GM12878 (cell line): ENCODE data around the gene PTTG2. TPM values are rescaled to one million over a fixed set of nuclear protein-coding genes. Genes with fewer than 3 reads are reported as not detected.

Experiments
- ATAC-seq: fragments of 200-7000 bp; cut with Tn5 transposase; 3 replicates; pipeline ENCODE4 v1.9.1; 2020; ENCODE audit warnings: mild to moderate bottlenecking, moderate library complexity
- BruUV-seq: library from RNA; stranded (reverse); fragments of 400-500 nt; replicated peaks from 2 replicates; lab custom pipeline; 2021; lab: Mats Ljungman, UMichigan
- CTCF ChIA-PET: fragments of 300-600 bp; sonication (Branson Sonifier 250); formaldehyde crosslinking; extraction: SDS; loops from one replicate; lab custom pipeline; 2021; ENCODE audit warnings: inconsistent platforms; lab: Yijun Ruan, JAX
- POLR2A ChIA-PET: fragments of 350-600 bp; formaldehyde crosslinking; extraction: SDS; loops from one replicate; lab custom pipeline; 2021; ENCODE audit warnings: inconsistent platforms; lab: Charles Lee
- RAD21 ChIA-PET: fragments of 300-600 bp; sonication (Branson Sonifier 250); formaldehyde crosslinking; loops from one replicate; lab custom pipeline; 2023; ENCODE audit warnings: antibody characterized with exemption; ENCODE audit not compliant: unreplicated experiment; lab: Charles Lee
- SMC1A ChIA-PET: fragments of 300-600 bp; sonication (Branson Sonifier 250); formaldehyde crosslinking; loops from one replicate; lab custom pipeline; 2023; ENCODE audit not compliant: unreplicated experiment, uncharacterized antibody; lab: Charles Lee
- DNase-seq: peaks from one replicate; pipeline ENCODE4 v3.0.0-alpha.2; 2011; ENCODE audit warnings: low read depth, low spot score
- FAIRE-seq: peaks from 3 replicates; lab custom pipeline; 2011; peaks lifted over from hg19 to GRCh38; lab: Jason Lieb, UNC
- H2AFZ ChIP-seq: 2 replicates; pipeline ENCODE4 v1.6.0; 2011; ENCODE audit warnings: low read depth, low read length, control low read depth; ENCODE audit not compliant: control insufficient read depth
- H3K27ac ChIP-seq: 2 replicates; pipeline ENCODE4 v1.5.1; 2011; ENCODE audit warnings: control low read depth; ENCODE audit not compliant: control insufficient read depth, insufficient read depth
- H3K27me3 ChIP-seq, 2 experiments: replicated peaks in 1 of 2; 2 replicates each; pipeline versions ENCODE4 v1.6.0 to v1.6.1; 2011; ENCODE audit warnings: low read length in 1 of 2; ENCODE audit not compliant: control insufficient read depth in 2 of 2, insufficient read depth in 2 of 2
- H3K36me3 ChIP-seq, 2 experiments: 2 replicates each; pipeline ENCODE4 v1.5.1; 2011; ENCODE audit warnings: low read length in 1 of 2; ENCODE audit not compliant: control insufficient read depth in 2 of 2, insufficient read depth in 2 of 2
- H3K4me1 ChIP-seq: 2 replicates; pipeline ENCODE4 v1.6.1; 2011; ENCODE audit warnings: mild to moderate bottlenecking, low read length, moderate library complexity, mixed read lengths; ENCODE audit not compliant: control insufficient read depth, insufficient read depth
- H3K4me2 ChIP-seq: 2 replicates; pipeline ENCODE4 v1.6.0; 2011; ENCODE audit warnings: control low read depth; ENCODE audit not compliant: control insufficient read depth, insufficient read depth
- H3K4me3 ChIP-seq: fragments of 200-600 bp; sonication (generic); 2 replicates; pipeline ENCODE4 v1.5.1; 2016
- H3K79me2 ChIP-seq: 2 replicates; pipeline ENCODE4 v1.6.0; 2011; ENCODE audit warnings: low read length; ENCODE audit not compliant: control insufficient read depth, insufficient read depth
- H3K9ac ChIP-seq: 2 replicates; pipeline ENCODE4 v1.8.0; 2011; ENCODE audit warnings: low read length, control low read depth, mixed read lengths; ENCODE audit not compliant: control insufficient read depth, insufficient read depth
- H3K9me3 ChIP-seq: replicated peaks from 3 replicates; pipeline ENCODE4 v1.5.1; 2011; ENCODE audit warnings: mild to moderate bottlenecking, low read length; ENCODE audit not compliant: control insufficient read depth, insufficient read depth
- H4K20me1 ChIP-seq: 2 replicates; pipeline ENCODE4 v1.6.0; 2011; ENCODE audit not compliant: control insufficient read depth, insufficient read depth
- ASH2L ChIP-seq: fragments of 300-600, 200-600 bp; sonication (generic); IDR thresholded peaks from 2 replicates; pipeline ENCODE4 v1.6.1; 2017; ENCODE audit warnings: low read depth, mild to moderate bottlenecking, borderline replicate concordance
- CBFB ChIP-seq: IDR thresholded peaks from 2 replicates; pipeline ENCODE4 v1.6.1; 2016; ENCODE audit warnings: antibody characterized with exemption, low read depth
- CHD2 ChIP-seq: IDR thresholded peaks from 2 replicates; pipeline ENCODE4 v1.6.1; 2011; ENCODE audit warnings: low read depth, low read length, improper control_type of control experiment, borderline replicate concordance
- EZH2 ChIP-seq: IDR thresholded peaks from 2 replicates; pipeline ENCODE4 v1.6.1; 2012; ENCODE audit warnings: low read depth, mild to moderate bottlenecking, control low read depth, inconsistent platforms, low read length, borderline replicate concordance; ENCODE audit not compliant: control insufficient read depth
- GABPA ChIP-seq: IDR thresholded peaks from 2 replicates; pipeline ENCODE4 v1.6.1; 2014; ENCODE audit warnings: antibody characterized with exemption, low read depth, mild to moderate bottlenecking, inconsistent platforms
- MEF2B ChIP-seq: fragments of 450-650 bp; IDR thresholded peaks from 2 replicates; pipeline ENCODE4 v1.6.1; 2018; ENCODE audit warnings: mild to moderate bottlenecking, moderate library complexity; ENCODE audit not compliant: partially characterized antibody, poor library complexity, severe bottlenecking
- POLR2AphosphoS5 ChIP-seq: IDR thresholded peaks from 2 replicates; pipeline ENCODE4 v1.6.1; 2011; ENCODE audit warnings: mild to moderate bottlenecking, low read length, inconsistent platforms
- RAD51 ChIP-seq: fragments of 450-650 bp; IDR thresholded peaks from 2 replicates; pipeline ENCODE4 v1.6.1; 2016; ENCODE audit warnings: moderate library complexity, mild to moderate bottlenecking, inconsistent platforms
- WRNIP1 ChIP-seq: IDR thresholded peaks from 2 replicates; pipeline ENCODE4 v1.6.1; 2011; ENCODE audit warnings: low read depth, low read length, improper control_type of control experiment, borderline replicate concordance
- ZNF622 ChIP-seq: fragments of 450-650 bp; IDR thresholded peaks from 2 replicates; pipeline ENCODE4 v1.6.1; 2017; ENCODE audit warnings: mild to moderate bottlenecking, inconsistent platforms
- WGBS: methylation state at CpG from one replicate; pipeline ENCODE4 v1.1.6; 2016; ENCODE audit warnings: low lambda C conversion rate; ENCODE audit not compliant: insufficient replicate concordance, insufficient coverage; ENCODE audit errors: missing lambda C conversion rate; 5-methylcytosine and 5-hydroxymethylcytosine counted together
- in situ Hi-C: fragments of 300-500 bp; cut with MboI; formaldehyde crosslinking; loops from 9 replicates; pipeline ENCODE4 v1.14.3; 2018; ENCODE audit warnings: mixed read lengths
- intact Hi-C: fragments of 100-400 bp; cut with micrococcal nuclease; formaldehyde crosslinking; loops from one replicate; pipeline ENCODE4 v1.14.2; 2022; ENCODE audit not compliant: unreplicated experiment
- polyA plus RNA-seq, 11 experiments: library from polyadenylated mRNA; depleted of rRNA in 4 of 11; unstranded in 6 of 11; stranded (reverse) in 5 of 11; fragments of >200 nt; fragmentation: Nextera tagmentation in 4 of 11; fragmentation: Illumina TruSeq in 1 of 11; extraction: Ambion mirVana in 4 of 11; extraction: Trizol in 1 of 11; gene quantifications; 1 replicate in 1 of 11; 2 replicates in 10 of 11; pipeline versions ENCODE4 v1.2.1 to v1.2.3, GENCODE V29; 2011 to 2016; ENCODE audit warnings: inconsistent platforms in 2 of 11, missing spikeins in 2 of 11, low read depth in 1 of 11
- total RNA-seq, 4 experiments: library from RNA; depleted of rRNA in 3 of 4; stranded (reverse); fragments of >200 nt in 3 of 4; fragmentation: Illumina TruSeq in 1 of 4; extraction: Trizol in 1 of 4; gene quantifications; 2 replicates each; pipeline versions ENCODE4 v1.2.1 to v1.2.3, GENCODE V29; 2013 to 2021
- TF ChIP-seq, protein P1 (sequence below): fragments of 450-650 bp; IDR thresholded peaks from 2 replicates; pipeline ENCODE4 v1.6.1; 2018; ENCODE audit warnings: borderline replicate concordance, mild to moderate bottlenecking; ENCODE audit not compliant: partially characterized antibody

Gene PTTG2
- total and polyA plus RNA-seq, 10 of the 15 experiments (the other 5 are each of a cell fraction or from before 2014, with no cell fraction given): 0.09 to 0.54 (median 0.39) TPM; not detected in 4

- Histone ChIP-seq H4K20me1 (no peaks in the 10 kb centered on the region), H3K27ac (no peak overlapping the region), H3K9ac (no peak overlapping the region)
- RAD21 ChIA-PET: no interaction called here
- intact Hi-C loops: no loop called here
- POLR2A ChIA-PET: interaction anchor here (1.1 kb wide), 1 partner anchor 18 kb away, joined by 4 read pairs; no protein-coding TSS in a partner anchor
- TF ChIP-seq POLR2AphosphoS5 (no peak), GABPA (no peak), WRNIP1 (no peak), CBFB (no peak), CHD2 (no peak), ZNF622 (no peak), RAD51 (no peak), EZH2 (no peak), ASH2L (no peak), MEF2B (no peak)
- TF ChIP-seq, protein P1, sequence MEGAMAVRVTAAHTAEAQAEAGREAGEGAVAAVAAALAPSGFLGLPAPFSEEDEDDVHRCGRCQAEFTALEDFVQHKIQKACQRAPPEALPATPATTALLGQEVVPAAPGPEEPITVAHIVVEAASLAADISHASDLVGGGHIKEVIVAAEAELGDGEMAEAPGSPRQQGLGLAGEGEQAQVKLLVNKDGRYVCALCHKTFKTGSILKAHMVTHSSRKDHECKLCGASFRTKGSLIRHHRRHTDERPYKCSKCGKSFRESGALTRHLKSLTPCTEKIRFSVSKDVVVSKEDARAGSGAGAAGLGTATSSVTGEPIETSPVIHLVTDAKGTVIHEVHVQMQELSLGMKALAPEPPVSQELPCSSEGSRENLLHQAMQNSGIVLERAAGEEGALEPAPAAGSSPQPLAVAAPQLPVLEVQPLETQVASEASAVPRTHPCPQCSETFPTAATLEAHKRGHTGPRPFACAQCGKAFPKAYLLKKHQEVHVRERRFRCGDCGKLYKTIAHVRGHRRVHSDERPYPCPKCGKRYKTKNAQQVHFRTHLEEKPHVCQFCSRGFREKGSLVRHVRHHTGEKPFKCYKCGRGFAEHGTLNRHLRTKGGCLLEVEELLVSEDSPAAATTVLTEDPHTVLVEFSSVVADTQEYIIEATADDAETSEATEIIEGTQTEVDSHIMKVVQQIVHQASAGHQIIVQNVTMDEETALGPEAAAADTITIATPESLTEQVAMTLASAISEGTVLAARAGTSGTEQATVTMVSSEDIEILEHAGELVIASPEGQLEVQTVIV: no peak
- TF ChIP-seq, all 136 proteins: peak for 0
- WGBS: 74% methylated on average over 3 of the region's 3 CpGs
- Histone ChIP-seq H3K79me2 (no peaks in the 10 kb centered on the region; the same call in none of the 2 replicates), H3K36me3 (0 out of 4 replicates have a peak, but pooled peaks cover 0 to 3% of the 10 kb centered on the region in 2 experiments), H2AFZ (no peak overlapping the region), H3K4me3 (no peak overlapping the region), H3K4me1 (no peaks in the 10 kb centered on the region; the same call in 1 of the 2 replicates), H3K27me3 (no peaks in the 10 kb centered on the region), H3K4me2 (no peak overlapping the region), H3K9me3 (no peaks in the 10 kb centered on the region)
- DNase-seq (no peak), FAIRE-seq (no peak), ATAC-seq (no peak; the same call in 2 of the 3 replicates)
- BruUV-seq: no TSS peak
- ChIA-PET CTCF (interaction anchor here (1.2 kb wide), 1 partner anchor 204 kb away, joined by 3 read pairs; no protein-coding TSS in a partner anchor), SMC1A (interaction anchor here (0.6 to 1.2 kb wide), 3 partner anchors 22 to 295 kb away, joined by 3 to 4 read pairs (median 4); no protein-coding TSS in a partner anchor)
- in situ Hi-C loops: no loop called here
Measured at GRCh38 chr4:38008571-38009021, 48.4 kb downstream of the PTTG2 start.
